HG03108 (cell line): ENCODE measurements around the gene SLIT3.

Experiments used
- ATAC-seq: cut with Tn5 transposase; IDR thresholded peaks from one replicate; pipeline ENCODE4 v1.9.1; 2021; ENCODE audit warnings: moderate library complexity; ENCODE audit not compliant: unreplicated experiment

SLIT3 gene

DNA sequence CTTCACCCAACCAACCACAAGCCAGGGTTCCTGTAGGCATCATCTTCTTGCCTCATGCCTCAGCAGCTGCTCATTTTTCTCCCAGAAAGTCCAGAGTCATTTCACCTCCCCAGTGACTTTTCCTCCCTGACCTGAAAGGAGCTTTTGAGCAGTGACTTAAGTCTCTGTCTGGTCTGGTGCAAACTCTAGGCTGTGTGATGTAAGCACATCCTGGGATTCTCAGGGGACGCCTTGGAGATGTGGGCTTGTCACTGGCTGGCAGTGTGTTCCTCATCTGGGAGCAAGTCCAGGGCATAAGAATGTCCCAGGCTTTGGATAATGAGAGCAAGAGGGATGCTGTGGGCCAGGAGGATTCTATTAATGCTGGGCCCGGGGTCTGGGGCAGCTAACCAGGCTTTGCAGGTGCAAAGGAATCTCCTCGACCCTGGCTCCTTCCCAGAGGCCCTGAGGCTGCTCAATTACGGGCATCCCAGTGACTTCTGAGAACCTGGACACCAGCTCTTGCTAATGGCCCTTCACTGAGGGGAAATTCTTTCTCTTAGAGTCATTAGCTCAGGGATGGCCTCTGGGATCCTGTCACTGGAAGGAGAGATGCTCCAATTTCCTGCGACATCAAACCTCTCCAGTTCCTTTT lies 510.8 kb downstream of the SLIT3 start:
- ATAC-seq = no peak

DNA sequence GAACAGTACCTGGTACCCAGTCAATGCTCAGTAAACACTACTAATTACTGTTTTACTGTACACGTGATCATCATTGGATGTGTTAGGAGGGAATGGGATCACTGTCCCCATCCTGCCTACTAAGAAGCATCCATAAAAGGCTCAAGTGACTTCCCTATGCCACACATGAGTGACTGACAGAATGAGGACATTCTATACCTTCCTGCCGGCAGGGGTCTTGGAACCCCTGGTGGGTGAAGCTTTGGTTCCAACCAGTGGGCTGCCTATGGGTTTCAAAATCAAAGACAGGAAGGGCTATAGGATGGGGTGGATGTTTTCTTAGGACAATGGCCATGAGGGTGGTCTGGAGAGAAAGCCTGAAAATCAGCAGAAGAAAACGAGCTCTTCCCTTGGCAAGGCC lies 512.2 kb downstream of the SLIT3 start:
- ATAC-seq = no peak

DNA sequence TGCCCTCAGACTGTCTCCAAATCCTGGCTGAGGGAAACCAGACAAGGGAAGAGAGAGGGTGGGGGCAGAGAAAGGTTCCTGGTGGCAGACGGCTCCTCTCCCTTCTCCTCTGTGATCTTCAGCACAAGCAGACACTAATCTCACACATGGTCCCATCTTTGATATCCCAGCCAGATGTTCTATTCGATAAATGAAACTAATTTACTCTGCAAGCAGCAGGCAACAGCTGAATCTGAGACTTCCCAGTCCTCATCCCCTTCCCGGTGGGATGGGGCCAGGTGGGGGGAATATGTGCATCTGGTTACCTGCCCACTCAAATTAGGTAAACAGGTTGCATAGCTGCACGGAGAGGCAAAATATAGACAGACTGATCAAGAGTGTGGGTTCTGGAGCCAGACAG lies 512.8 kb downstream of the SLIT3 start:
- no peak for ATAC-seq

GRCh38 chr5:168786147-168786546 lies 514.8 kb downstream of the SLIT3 start:
- ATAC-seq = no peak

- ATAC-seq = no peak
Observed at GRCh38 chr5:168784454-168784853, 516.5 kb downstream of the SLIT3 start.

GRCh38 chr5:168781941-168782571 lies 518.9 kb downstream of the SLIT3 start:
- no peak for ATAC-seq

DNA sequence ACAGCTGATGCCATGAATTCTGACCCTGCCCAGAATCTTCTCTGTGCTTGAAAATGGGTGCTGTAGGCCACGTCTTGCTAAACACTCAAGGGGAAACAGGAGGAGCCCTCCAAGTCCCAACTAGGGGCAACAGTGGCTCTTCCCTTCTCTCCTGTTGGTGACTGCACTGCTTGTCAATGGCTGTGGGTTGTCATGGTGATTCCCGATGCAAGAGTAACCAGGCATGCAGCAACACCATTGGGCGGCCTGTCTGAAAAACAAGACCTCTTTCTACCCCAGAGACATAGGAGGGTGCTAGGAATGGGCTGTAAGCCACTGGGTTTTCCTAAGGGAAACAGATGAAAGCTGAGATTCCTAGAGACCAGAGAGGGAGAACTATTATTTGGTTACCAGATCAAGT lies 520.1 kb downstream of the SLIT3 start:
- no peak for ATAC-seq

DNA sequence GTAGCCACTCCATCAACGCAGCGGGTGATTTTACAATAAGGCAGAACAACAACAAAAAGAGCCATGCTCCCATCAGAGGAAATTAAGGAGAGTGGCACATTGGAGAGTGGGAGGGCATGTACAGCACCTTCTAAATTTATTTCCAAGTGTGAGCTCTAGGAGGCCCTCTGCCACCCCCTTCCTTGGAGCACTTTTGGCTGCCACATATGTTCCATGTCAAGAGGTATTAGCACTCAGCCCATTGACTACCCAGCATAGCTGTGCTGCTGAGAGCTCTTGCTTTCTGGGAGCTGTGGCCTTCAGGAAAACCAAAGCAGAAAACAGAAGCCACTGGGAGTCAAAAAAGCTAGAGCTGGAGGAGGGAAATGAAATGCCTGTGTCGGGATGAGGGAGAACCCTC lies 521.6 kb downstream of the SLIT3 start:
- ATAC-seq = no peak

- no peak for ATAC-seq
Observed at GRCh38 chr5:168778536-168778935, 522.4 kb downstream of the SLIT3 start.

DNA sequence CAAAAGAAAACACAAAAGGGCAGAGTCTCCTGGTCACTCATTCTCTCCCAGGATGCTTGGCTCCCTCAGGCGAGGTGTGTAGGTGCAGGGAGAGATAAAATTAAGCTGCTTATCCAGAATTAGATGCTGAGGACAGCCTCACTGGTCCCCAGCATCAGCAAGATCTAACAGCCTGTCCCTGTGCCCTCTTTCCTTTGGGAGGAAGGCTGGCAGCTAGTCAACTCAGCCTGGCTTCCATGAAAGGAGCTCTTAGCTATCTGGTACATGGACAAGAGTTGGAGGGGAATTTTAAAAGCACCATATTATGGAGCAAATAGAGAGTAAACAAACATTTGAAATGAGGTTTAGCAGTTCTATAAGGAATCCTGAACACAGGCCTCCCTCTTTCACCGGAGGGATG lies 523.3 kb downstream of the SLIT3 start:
- ATAC-seq = no peak

DNA sequence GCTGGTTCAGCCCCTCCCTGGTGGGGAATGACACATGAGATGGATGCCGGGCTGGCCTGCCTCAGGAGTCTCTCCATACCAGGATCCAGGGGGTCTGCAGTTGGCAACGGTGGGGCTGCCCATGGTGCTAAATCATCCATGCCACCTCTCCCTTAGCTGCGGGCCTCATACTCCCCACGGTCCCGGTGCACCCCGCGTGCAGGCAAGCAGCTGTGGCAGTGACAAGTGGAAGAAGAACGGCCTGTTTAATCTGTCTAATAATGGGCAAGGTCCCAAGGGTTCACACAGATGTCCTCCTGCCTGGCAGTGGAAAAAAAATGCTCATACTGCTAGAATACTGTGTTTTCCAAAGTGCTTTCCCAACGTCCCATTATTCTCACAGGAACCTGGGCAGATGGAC lies 524.9 kb downstream of the SLIT3 start:
- no peak for ATAC-seq

GRCh38 chr5:168773226-168773625 lies 527.7 kb downstream of the SLIT3 start:
- no peak for ATAC-seq

- ATAC-seq = no peak
Observed at GRCh38 chr5:168772316-168772961, 528.5 kb downstream of the SLIT3 start.

GRCh38 chr5:168771678-168772077 lies 529.3 kb downstream of the SLIT3 start:
- ATAC-seq = no peak

DNA sequence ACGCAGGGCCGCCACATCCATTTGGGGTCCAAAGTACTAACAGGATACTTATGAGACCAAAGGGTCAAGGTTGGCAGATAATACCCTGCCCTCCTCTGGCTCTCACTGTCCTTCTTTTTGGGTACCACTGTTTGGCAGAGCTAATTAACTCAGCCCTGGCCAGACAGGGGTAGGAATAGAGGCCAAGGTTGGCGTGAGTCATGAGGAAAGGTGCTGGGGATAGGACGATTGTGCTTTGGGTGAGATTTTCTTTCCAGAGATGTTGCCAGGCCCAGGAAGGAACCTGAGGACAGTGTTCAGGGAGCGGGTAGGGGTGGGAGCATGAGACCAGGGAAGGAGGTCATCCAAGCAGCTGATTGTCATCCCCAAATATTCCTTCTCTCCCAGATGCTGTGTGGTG lies 529.9 kb downstream of the SLIT3 start:
- ATAC-seq = no peak

DNA sequence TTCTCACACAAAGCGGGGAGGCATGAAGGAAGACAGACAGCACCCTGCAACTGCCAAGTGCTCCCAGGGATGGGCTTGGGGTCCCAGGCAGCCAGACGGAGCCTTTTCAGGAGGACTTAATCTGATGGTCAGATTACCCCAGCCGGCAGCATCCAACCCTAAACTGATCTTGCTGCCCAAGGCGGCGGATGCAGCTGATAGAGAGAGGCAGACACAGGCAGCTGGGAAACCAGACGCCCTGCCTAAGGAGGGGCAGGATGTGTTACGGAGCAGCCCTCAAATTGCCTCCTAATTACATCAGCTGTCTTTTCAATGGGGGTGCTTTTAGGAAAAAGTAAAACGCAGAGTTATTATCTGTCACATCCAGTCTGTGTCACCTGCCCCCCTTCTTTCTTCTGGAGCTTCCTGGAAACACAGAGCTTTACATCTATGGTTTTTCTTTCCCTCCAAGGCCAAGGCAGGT lies 530.9 kb downstream of the SLIT3 start:
- ATAC-seq = no peak

DNA sequence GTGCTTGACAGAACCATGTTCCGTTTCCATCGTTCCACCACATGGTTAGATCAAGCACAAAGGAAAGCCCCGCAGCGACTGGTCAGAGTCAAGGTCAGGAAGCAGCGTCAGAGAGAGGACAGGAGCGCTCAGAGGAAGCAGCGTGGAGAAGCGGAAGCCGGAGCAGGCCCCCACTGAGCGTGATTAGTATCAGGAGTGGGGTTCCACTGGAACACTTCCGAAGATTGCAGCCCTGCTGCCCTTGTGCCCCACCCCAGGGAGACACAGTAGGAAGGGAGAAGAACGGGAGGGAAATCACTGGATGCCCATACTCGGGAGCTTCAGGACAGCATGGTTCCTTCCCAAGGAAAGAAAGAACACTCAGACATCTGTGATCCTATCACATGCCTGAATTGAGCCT lies 532.8 kb downstream of the SLIT3 start:
- ATAC-seq = no peak

GRCh38 chr5:168766426-168766700 lies 534.6 kb downstream of the SLIT3 start:
- no peak for ATAC-seq

DNA sequence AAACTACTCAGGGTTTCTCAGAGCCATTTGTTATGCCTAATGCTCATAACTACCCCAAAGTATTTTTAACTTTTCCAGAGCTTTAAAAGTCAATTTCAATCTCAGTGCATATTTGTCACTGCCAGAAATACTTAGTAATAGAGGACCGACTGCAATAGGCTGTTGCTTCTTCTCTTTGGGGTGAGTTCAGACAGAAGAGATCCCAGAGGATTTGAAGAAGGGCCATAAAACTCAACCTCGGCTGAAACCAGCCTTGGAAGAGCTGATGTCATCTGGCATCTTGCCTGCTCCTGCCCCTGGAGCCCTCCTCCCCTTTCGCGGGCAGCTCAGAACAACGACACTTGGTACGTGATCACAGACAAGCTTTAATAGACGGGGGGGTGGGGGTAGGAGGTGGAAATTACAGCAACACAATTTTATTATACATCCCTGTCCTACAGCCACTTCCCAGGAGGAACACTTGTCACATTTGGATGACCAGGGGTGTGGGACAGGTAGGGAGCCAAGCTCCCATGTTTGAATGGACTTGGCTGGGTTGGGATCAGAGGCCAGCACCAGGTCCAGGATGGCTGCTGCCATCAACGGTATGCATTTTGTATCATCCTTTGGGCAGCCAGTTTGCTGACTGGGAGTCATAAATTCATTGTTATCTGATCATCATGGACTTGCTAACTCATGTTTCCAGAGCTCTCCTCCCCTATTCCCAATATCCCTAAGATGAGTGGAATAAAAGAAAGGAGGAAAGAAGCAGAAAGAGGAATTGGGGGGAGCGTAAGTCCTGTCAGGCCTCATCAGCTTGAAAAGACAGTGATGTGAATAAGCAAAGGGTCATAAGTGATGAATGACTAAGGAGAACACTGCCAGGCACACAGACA lies 535.2 kb downstream of the SLIT3 start:
- no peak for ATAC-seq

DNA sequence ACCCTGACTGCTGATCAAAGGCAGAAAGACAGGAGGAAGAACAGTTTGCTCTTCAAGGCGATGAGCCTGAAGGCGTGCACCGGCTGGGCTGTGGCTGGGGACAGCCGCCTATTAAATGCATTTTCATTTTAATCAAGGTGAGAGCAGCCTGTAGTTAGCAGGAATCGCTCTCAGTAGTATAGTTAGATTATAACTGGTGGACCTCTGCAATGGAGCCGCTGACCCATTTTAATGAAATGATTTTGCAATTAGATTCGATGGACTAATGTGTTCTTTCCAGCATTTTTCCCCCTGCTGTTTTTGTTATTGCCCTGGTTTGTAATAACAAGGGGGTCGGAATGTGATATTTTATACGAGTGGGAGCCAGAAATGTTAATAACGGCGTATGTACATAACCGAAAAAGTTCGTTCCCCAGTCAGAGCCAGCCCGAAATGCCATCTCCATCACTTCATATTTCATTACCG lies 535.8 kb downstream of the SLIT3 start:
- ATAC-seq = no peak
